HG03378 (cell line): ENCODE measurements around the gene TRIM6.
"Not testable (repeated sequence)": the region's sequence is repeated elsewhere in the genome, so short reads cannot be mapped to it uniquely, and the experiment has no call there.

Source experiments
- ATAC-seq: cut with Tn5 transposase; IDR thresholded peaks from one replicate; pipeline ENCODE4 v1.9.1; 2021; ENCODE audit warnings: mild to moderate bottlenecking, moderate library complexity; ENCODE audit not compliant: unreplicated experiment

The TRIM6 gene

GRCh38 chr11:5602791-5603190, 6.4 kb downstream of the TRIM6 start:
- ATAC-seq: not testable (repeated sequence)

GRCh38 chr11:5603326-5603725, 6.9 kb downstream of the TRIM6 start:
- no peak for ATAC-seq

DNA sequence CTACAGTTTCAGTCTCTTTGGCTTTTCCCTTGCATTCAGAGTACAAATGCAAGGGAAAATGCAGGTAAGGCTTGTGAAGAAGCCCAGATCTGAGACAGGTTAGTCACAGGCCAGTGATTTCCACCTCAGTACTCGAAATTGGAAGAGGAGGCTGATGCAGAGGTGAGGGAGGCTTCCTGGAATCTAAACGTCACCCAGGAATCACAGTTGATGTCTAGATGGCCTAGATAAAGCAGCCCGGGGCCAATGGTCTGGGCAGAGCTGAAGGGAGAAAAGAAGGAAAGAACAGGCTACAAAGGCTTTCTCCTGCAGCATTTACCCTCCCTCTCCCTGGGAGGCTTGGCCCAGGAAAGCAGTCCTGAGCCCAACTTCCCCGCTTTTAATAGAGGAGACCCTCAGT, 8.5 kb downstream of the TRIM6 start:
- no peak for ATAC-seq

GRCh38 chr11:5605849-5606248, 9.4 kb downstream of the TRIM6 start:
- no peak for ATAC-seq

DNA sequence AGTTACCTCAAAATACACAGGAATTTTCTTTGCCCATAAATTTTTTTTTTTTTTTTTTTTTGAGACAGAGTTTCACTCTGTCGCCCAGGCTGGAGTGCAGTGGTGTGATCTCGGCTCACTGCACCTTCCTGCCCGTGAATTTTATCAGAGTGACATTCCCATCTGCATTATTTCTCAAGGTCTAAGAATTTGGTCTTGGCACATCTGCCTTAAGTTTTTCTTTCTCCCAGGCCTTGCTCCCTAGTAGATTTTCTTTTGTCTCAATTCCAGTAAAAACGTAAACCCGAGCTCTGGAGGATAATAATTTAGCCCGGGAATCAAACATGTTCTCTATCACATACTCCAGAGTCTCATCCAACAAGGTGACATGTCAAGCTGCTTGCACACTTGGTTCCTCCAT, 12.4 kb downstream of the TRIM6 start:
- no peak for ATAC-seq

DNA sequence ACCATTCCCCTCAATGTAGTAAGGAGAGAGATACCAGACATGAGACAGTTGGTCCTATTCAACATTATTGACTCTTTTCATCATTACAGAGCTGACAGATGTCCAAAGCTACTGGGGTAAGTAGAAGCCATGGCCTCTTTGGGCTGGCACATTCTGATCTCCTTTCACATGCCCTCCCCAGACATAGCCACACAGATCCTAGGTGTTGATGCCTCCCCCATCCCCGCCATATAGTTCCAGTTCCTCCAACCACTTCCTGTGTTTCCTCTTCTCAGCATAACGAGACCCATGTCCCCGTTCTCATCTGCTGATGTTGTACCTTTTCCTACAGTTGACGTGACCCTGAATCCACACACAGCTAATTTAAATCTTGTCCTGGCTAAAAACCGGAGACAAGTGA, 14.0 kb downstream of the TRIM6 start:
- ATAC-seq: no peak

DNA sequence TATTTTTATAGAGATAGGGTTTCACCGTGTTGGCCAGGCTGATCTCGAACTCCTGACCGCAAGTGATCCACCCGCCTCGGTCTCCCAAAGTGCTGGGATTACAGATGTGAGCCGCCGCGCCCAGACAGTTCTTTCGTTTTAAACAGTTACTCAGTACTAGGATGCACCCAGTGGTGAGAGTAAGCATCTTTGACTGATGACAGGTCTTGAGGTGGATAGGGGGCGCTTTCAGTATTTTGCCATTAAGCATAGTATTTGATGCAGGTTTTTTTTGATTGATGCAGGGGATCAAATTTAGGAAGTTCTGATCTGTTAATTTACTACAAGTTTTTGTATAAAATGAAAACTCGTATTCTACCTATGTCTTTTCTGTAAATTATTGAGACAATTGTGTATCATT, 15.2 kb downstream of the TRIM6 start:
- no peak for ATAC-seq

- no peak for ATAC-seq
Measured at GRCh38 chr11:5618807-5619206, 22.4 kb downstream of the TRIM6 start.

DNA sequence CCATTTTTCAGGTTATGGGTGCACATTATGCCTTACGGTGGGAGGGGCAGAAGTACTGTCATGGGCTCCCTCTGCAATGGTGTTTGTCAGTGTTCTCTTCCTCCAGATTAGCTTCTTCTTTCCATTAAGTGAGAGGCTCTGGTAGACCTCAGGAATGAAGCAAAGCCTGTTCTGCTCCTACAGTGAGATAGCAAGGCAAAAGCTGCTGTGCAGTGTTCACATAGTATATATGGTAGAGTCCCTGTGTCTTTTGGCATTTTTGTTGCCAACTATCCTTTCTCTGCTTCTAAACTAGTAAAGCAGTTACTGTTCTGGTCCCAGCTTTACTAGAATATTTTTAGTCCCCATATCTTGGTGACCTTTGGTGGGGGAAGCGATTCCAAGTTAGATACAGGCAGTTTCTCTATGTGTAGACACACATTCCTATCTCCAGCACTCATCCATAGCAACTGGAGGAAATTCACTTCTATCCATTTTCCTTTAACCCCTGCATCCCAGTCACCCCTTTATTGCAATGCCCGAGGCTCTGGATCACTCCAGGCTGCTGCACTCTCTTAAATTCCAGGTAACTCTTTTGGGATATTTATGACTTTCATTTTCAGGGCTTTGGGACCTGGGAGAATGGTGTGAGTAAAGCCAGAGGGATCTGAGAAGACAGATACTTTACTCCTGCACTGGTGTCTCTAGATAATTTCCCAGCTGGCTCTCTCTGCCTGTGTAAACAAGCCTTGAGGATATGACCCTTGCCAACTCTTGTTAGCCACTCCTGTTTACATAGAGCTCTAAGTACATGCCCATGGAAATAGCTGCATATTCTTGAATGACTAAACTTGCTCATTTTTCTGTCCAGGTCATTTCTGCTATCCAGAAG, 24.4 kb downstream of the TRIM6 start:
- no peak for ATAC-seq

DNA sequence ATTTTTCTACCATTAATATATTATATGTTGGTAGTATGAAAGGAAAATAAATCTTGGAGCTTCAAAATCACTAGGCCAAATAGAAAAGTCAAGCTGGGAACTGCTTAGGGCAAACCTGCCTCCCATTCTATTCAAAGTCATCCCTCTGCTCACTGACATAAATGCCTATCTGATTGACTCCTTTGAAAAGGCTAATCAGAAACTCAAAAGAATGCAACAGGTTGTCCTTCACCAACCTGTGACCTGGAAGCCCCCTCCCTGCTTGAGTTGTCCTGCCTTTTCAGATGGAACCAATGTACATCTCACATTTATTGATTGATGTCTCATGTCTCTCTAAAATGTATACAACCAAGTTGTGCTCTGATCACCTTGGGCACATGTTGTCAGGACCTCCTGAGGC, 25.1 kb downstream of the TRIM6 start:
- ATAC-seq: no peak

DNA sequence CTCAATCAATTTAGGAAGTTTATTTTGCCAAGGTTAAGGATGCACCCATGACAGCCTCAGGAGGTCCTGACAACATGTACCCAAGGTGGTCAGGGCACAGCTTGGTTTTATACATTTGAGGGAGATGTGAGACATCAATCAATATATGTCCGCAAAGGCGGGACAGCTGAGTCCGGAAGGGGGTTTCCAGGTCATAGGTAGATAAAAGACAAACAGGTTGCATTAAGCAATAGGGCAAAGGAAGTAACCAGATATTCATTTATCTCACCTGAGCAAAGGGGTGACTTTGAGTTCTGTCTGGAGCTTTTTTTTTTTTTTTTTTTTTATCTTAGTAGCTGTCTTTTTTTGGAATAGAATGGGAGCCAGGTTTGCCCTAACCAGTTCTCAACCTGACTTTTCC, 26.4 kb downstream of the TRIM6 start:
- ATAC-seq: no peak

DNA sequence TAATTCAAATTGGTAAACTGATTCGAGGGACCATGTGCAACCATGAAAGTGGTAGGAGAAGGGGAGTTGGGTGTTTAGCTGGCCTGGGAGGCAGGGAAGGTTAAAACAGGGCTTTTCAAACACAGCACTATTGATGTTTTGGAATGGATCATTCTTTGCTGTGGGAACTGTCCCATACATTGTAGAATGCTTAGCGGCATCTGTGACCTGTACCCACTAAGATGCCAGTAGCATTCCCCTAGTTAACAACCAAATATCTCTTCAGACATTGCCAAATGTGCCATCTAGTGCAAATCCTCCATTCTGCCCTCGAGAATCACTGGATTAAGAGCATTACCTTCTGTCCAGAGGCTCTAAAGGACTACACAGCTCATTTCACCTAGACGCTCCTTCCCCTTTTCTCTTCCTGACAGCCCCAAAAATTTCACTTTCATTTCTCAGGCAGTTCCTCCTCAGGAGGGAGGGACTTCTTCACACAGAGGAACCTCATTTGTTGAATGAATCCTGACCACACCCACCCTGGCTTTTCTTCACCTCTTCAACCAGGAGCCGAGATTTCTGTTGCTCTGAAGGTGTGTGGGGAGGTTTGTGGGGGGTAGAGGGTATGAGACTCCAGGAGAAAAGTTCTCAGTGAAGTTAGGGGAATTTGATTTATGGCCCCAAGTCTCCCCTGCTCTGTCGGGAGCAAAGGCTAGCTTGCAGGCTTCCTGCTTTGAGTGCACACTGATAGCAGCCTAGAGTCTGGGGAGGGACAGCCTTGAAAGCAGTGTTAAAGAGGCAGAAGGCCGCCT, 28.2 kb downstream of the TRIM6 start, which contains the start of gene TRIM34:
Gene TRIM34 (plus strand): TSS at position 513 of the 791 bp plus-strand sequence. CDS start 7,331 bp downstream, outside the sequence.
- ATAC-seq: peak; percentile 99

GRCh38 chr11:5625281-5625680, 28.8 kb downstream of the TRIM6 start:
- no peak for ATAC-seq

DNA sequence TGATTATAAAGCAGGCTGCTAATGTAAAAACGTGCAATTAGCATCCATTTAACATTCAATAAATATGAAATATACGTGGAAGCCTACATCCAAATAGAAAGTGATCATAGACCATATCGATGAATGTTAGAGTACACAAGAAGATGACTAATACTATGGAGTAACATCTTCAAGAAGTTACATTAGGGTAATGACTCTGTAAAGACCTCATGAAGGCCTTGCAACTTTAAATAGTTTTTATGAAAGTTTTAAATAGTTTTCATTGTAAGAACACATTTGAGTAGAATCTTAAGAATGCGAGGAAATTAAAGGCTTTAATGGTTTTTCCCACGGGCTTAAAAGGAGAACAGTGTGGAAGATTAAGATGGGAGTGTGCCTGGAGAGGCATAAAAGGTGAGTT, 29.8 kb downstream of the TRIM6 start:
- no peak for ATAC-seq

- peak; percentile 19 for ATAC-seq
Measured at GRCh38 chr11:5631417-5631816, 35.0 kb downstream of the TRIM6 start.

DNA sequence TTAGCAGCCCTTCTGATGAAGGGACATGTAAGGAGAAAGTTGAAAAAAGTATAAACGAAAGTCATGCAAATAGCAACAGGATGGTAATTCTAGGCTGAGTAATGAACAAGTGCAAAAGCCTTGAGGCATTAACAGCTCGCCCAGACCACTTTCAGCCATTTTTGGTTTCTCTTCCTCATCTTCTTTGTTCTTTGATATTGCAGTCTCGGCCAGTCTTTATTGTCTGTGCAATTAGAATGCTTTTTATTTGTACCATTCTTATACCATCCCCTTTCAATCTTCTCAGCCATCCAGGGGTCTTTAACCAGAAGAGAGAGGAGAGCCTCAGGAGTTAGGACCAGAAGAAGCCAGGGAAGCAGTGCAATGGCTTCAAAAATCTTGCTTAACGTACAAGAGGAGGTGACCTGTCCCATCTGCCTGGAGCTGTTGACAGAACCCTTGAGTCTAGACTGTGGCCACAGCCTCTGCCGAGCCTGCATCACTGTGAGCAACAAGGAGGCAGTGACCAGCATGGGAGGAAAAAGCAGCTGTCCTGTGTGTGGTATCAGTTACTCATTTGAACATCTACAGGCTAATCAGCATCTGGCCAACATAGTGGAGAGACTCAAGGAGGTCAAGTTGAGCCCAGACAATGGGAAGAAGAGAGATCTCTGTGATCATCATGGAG, 35.7 kb downstream of the TRIM6 start:
- ATAC-seq: peak; percentile 94

DNA sequence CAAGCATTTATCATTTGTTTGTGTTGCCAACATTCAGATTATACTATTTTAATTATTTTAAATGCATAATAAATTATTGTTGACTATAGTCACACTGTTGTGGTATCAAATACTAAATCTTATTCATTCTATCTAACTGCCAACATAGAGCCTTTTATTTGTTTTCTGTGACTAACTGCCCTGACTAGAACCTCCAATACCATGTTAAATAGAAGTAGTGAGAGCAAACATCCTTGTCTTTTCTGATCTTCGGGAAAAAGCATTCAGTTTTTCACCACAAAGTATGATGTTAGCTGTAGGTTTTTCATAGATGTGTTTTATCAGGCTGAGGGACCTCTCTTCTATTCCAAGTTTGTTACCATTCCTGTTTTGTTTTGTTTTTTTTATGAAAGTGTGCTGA, 43.5 kb downstream of the TRIM6 start:
- no peak for ATAC-seq

- ATAC-seq: no peak
Measured at GRCh38 chr11:5643585-5643984, 47.1 kb downstream of the TRIM6 start.

DNA sequence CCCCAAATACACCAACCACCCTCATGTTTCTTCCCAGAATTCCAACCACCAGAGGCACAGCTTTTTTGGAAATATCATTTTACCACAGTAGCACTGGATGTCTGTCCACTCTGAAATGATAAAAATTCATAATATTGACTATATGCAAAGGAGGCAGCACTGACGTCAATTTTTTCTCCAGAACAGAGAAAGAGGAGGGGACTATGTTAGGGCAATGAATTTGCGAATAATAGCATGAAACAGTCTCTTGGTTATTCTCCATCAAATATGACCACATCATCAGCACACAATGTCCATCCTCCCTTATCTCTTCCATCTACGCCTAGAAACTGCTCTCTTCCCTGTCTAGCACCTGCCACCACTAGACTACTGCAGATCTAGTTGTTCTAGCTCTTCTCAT, 49.7 kb downstream of the TRIM6 start:
- no peak for ATAC-seq

- no peak for ATAC-seq
Measured at GRCh38 chr11:5655474-5655873, 59.0 kb downstream of the TRIM6 start.

GRCh38 chr11:5656956-5657355, 60.5 kb downstream of the TRIM6 start:
- not testable (repeated sequence) for ATAC-seq
